GM12891 (cell line): ENCODE results near the gene UBE3C.
"Not testable (repeated sequence)": the region's sequence is repeated elsewhere in the genome, so short reads cannot be mapped to it uniquely, and the experiment has no call there.

Experiments
- DNase-seq: peaks from one replicate; pipeline ENCODE4 v3.0.0; 2011; ENCODE audit warnings: low spot score; ENCODE audit not compliant: insufficient read length
- FAIRE-seq: peaks from 2 replicates; lab custom pipeline; 2011; peaks lifted over from hg19 to GRCh38; lab: Jason Lieb, UNC
- PAX5 ChIP-seq: IDR thresholded peaks from 2 replicates; pipeline ENCODE4 v1.6.1; 2011; ENCODE audit warnings: low read length, moderate library complexity, mild to moderate bottlenecking; ENCODE audit not compliant: insufficient read depth, severe bottlenecking
- POLR2A ChIP-seq: IDR thresholded peaks from 2 replicates; pipeline ENCODE4 v1.6.1; 2011; ENCODE audit warnings: low read depth, low read length, control low read depth
- POLR2AphosphoS5 ChIP-seq: IDR thresholded peaks from 2 replicates; pipeline ENCODE4 v1.6.1; 2011; ENCODE audit warnings: low read depth, low read length, control low read depth
- POU2F2 ChIP-seq: IDR thresholded peaks from 2 replicates; pipeline ENCODE4 v1.6.1; 2011; ENCODE audit warnings: low read depth, mild to moderate bottlenecking, control low read depth, low read length, moderate library complexity
- SPI1 ChIP-seq: IDR thresholded peaks from 2 replicates; pipeline ENCODE4 v1.6.1; 2011; ENCODE audit warnings: low read depth, low read length, control low read depth
- TAF1 ChIP-seq: IDR thresholded peaks from 2 replicates; pipeline ENCODE4 v1.6.1; 2011; ENCODE audit warnings: low read depth, low read length, control low read depth

UBE3C gene

GRCh38 chr7:157244516-157245294 is 106.0 kb downstream of the UBE3C start:
- no peak for DNase-seq
- TF ChIP-seq POU2F2, result no peak
- no peak for TF ChIP-seq POLR2AphosphoS5
- TF ChIP-seq TAF1, result no peak
- no peak for TF ChIP-seq SPI1
- no peak for TF ChIP-seq POLR2A
- TF ChIP-seq PAX5, result no peak
- no peak for FAIRE-seq

- DNase-seq (no peak), FAIRE-seq (no peak)
- TF ChIP-seq POLR2A, result no peak
- TF ChIP-seq TAF1, result no peak
- no peak for TF ChIP-seq PAX5
- TF ChIP-seq SPI1, result no peak
- no peak for TF ChIP-seq POLR2AphosphoS5
- no peak for TF ChIP-seq POU2F2
Measured at GRCh38 chr7:157246052-157246451, 107.3 kb downstream of the UBE3C start.

- DNase-seq (no peak), FAIRE-seq (no peak)
- TF ChIP-seq TAF1, result no peak
- no peak for TF ChIP-seq POLR2A
- TF ChIP-seq SPI1, result no peak
- TF ChIP-seq POLR2AphosphoS5, result no peak
- no peak for TF ChIP-seq POU2F2
- TF ChIP-seq PAX5, result no peak
Measured at GRCh38 chr7:157248659-157249058, 109.9 kb downstream of the UBE3C start.

- DNase-seq (peak; percentile 41), FAIRE-seq (peak; percentile 69)
- TF ChIP-seq POU2F2, result no peak
- TF ChIP-seq POLR2A, result no peak
- no peak for TF ChIP-seq SPI1
- TF ChIP-seq PAX5, result no peak
- no peak for TF ChIP-seq TAF1
- TF ChIP-seq POLR2AphosphoS5, result no peak
Measured at GRCh38 chr7:157250605-157251228, 112.0 kb downstream of the UBE3C start.

- DNase-seq, FAIRE-seq: not testable (repeated sequence)
Measured at GRCh38 chr7:157251817-157252216, 113.1 kb downstream of the UBE3C start.

GRCh38 chr7:157253850-157254249 is 115.1 kb downstream of the UBE3C start:
- DNase-seq, result no peak
- TF ChIP-seq POLR2A (no peak), POLR2AphosphoS5 (no peak), SPI1 (no peak), TAF1 (no peak), PAX5 (no peak), POU2F2 (no peak)
- no peak for FAIRE-seq

- not testable (repeated sequence) for DNase-seq
- FAIRE-seq, result peak; percentile 56
Measured at GRCh38 chr7:157254781-157255180, 116.1 kb downstream of the UBE3C start.

GRCh38 chr7:157255201-157255606 is 116.5 kb downstream of the UBE3C start:
- FAIRE-seq, result no peak
- no peak for DNase-seq
- TF ChIP-seq TAF1, result no peak
- no peak for TF ChIP-seq PAX5
- TF ChIP-seq SPI1, result no peak
- no peak for TF ChIP-seq POLR2AphosphoS5
- no peak for TF ChIP-seq POU2F2
- TF ChIP-seq POLR2A, result no peak

- DNase-seq (no peak), FAIRE-seq (no peak)
- TF ChIP-seq TAF1 (no peak), POU2F2 (no peak), PAX5 (no peak), POLR2AphosphoS5 (no peak), SPI1 (no peak), POLR2A (no peak)
Measured at GRCh38 chr7:157263156-157263555, 124.4 kb downstream of the UBE3C start.

GRCh38 chr7:157265051-157265450 is 126.3 kb downstream of the UBE3C start:
- no peak for FAIRE-seq
- DNase-seq, result no peak
- no peak for TF ChIP-seq POLR2A
- no peak for TF ChIP-seq PAX5
- no peak for TF ChIP-seq TAF1
- TF ChIP-seq POU2F2, result no peak
- no peak for TF ChIP-seq SPI1
- no peak for TF ChIP-seq POLR2AphosphoS5

GRCh38 chr7:157266272-157266671 is 127.5 kb downstream of the UBE3C start:
- TF ChIP-seq PAX5, result no peak
- no peak for TF ChIP-seq TAF1
- no peak for TF ChIP-seq POLR2A
- no peak for TF ChIP-seq SPI1
- no peak for TF ChIP-seq POU2F2
- no peak for TF ChIP-seq POLR2AphosphoS5
- DNase-seq (no peak), FAIRE-seq (no peak)
